Measurements from ENCODE around the gene PDCD4.
"Not testable (repeated sequence)": the region's sequence is repeated elsewhere in the genome, so short reads cannot be mapped to it uniquely, and the experiment has no call there.

PDCD4 gene

GRCh38 chr10:110860576-110861241 lies 11.0 kb upstream of the PDCD4 start:
- no peak for DNase-seq

GRCh38 chr10:110861476-110861875 lies 10.3 kb upstream of the PDCD4 start:
- no peak for DNase-seq

GRCh38 chr10:110861930-110862649 lies 9.6 kb upstream of the PDCD4 start:
- DNase-seq = no peak

- no peak for DNase-seq
Measured at GRCh38 chr10:110862961-110863360, 8.8 kb upstream of the PDCD4 start.

- no peak for DNase-seq
Measured at GRCh38 chr10:110863361-110863760, 8.4 kb upstream of the PDCD4 start.

- no peak for DNase-seq
Measured at GRCh38 chr10:110863956-110864355, 7.8 kb upstream of the PDCD4 start.

- DNase-seq = peak in 1 of 56 donors; percentile 16
Measured at GRCh38 chr10:110864662-110865140, 7.0 kb upstream of the PDCD4 start.

- DNase-seq = no peak
Measured at GRCh38 chr10:110865186-110865808, 6.4 kb upstream of the PDCD4 start.

- DNase-seq = no peak
Measured at GRCh38 chr10:110865809-110866482, 5.8 kb upstream of the PDCD4 start.

- not testable (repeated sequence) for DNase-seq
Measured at GRCh38 chr10:110867011-110867806, 4.5 kb upstream of the PDCD4 start.

- no peak for DNase-seq
Measured at GRCh38 chr10:110867807-110868465, 3.8 kb upstream of the PDCD4 start.

GRCh38 chr10:110868981-110869380 lies 2.7 kb upstream of the PDCD4 start:
- DNase-seq = no peak

- no peak for DNase-seq
Measured at GRCh38 chr10:110870823-110871297, 868 bp upstream of the PDCD4 start.

- peak in 46 of 56 donors; percentile 30 to 87 (median 68) for DNase-seq
Measured at GRCh38 chr10:110872145-110872983, 636 bp downstream of the PDCD4 start.

- DNase-seq = no peak
Measured at GRCh38 chr10:110872984-110873923, 1.5 kb downstream of the PDCD4 start.

GRCh38 chr10:110873951-110874350 lies 2.2 kb downstream of the PDCD4 start:
- no peak for DNase-seq

- no peak for DNase-seq
Measured at GRCh38 chr10:110876000-110876399, 4.3 kb downstream of the PDCD4 start.

- no peak for DNase-seq
Measured at GRCh38 chr10:110876788-110877187, 5.1 kb downstream of the PDCD4 start.
